HEK293 (cell line): ENCODE results near the gene TTLL11.

Source experiments
- REPIN1 ChIP-seq: fragments of 450-650 bp; formaldehyde crosslinking; IDR thresholded peaks from 2 replicates; pipeline ENCODE4 v1.5.1; 2017; ENCODE audit warnings: missing biosample characterization, missing genetic modification characterization, low read depth
- SETDB1 ChIP-seq: IDR thresholded peaks from one replicate; pipeline ENCODE4 v1.6.1; 2017; ENCODE audit warnings: mild to moderate bottlenecking, low read length, moderate library complexity, mixed read lengths; ENCODE audit not compliant: insufficient read length
- ZNF133 ChIP-seq: fragments of 450-650 bp; formaldehyde crosslinking; IDR thresholded peaks from 2 replicates; pipeline ENCODE4 v1.5.1; 2016; ENCODE audit warnings: missing biosample characterization, missing genetic modification characterization
- ZNF140 ChIP-seq: fragments of 450-650 bp; formaldehyde crosslinking; IDR thresholded peaks from 2 replicates; pipeline ENCODE4 v1.5.1; 2016; ENCODE audit warnings: missing biosample characterization, missing genetic modification characterization
- ZNF701 ChIP-seq: fragments of 450-650 bp; formaldehyde crosslinking; IDR thresholded peaks from 2 replicates; pipeline ENCODE4 v1.5.1; 2016; ENCODE audit warnings: missing biosample characterization, missing genetic modification characterization
- TF ChIP-seq, protein P1 (sequence below): fragments of 450-650 bp; formaldehyde crosslinking; IDR thresholded peaks from 2 replicates; pipeline ENCODE4 v1.5.1; 2016; ENCODE audit warnings: missing biosample characterization, missing genetic modification characterization
- TF ChIP-seq, protein P2 (sequence below): fragments of 450-650 bp; formaldehyde crosslinking; IDR thresholded peaks from 2 replicates; pipeline ENCODE4 v1.5.1; 2016; ENCODE audit warnings: missing biosample characterization, missing genetic modification characterization, low read depth

DNA sequence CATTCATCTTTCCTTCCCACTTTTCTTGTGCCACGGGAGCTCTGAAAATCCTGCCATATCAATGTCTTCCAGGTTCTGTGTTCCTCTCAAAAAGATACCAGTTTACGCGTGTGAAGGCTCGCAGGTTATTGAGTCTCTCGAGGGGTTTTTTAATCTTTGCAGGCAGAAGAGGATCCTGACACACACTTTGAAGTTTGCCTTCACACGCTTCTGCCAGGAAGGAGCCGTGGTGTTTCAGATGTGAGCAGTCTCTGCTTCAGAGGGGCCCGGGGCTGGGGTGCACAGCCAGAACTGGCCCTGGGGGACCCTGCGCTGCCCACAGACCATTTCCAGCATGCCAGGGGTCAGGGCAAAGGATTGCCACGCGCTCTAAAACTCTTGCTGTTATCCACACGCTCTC lies 167.2 kb downstream of the TTLL11 start:
- no peak for TF ChIP-seq SETDB1
- TF ChIP-seq, protein P1, sequence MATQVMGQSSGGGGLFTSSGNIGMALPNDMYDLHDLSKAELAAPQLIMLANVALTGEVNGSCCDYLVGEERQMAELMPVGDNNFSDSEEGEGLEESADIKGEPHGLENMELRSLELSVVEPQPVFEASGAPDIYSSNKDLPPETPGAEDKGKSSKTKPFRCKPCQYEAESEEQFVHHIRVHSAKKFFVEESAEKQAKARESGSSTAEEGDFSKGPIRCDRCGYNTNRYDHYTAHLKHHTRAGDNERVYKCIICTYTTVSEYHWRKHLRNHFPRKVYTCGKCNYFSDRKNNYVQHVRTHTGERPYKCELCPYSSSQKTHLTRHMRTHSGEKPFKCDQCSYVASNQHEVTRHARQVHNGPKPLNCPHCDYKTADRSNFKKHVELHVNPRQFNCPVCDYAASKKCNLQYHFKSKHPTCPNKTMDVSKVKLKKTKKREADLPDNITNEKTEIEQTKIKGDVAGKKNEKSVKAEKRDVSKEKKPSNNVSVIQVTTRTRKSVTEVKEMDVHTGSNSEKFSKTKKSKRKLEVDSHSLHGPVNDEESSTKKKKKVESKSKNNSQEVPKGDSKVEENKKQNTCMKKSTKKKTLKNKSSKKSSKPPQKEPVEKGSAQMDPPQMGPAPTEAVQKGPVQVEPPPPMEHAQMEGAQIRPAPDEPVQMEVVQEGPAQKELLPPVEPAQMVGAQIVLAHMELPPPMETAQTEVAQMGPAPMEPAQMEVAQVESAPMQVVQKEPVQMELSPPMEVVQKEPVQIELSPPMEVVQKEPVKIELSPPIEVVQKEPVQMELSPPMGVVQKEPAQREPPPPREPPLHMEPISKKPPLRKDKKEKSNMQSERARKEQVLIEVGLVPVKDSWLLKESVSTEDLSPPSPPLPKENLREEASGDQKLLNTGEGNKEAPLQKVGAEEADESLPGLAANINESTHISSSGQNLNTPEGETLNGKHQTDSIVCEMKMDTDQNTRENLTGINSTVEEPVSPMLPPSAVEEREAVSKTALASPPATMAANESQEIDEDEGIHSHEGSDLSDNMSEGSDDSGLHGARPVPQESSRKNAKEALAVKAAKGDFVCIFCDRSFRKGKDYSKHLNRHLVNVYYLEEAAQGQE: no peak
- TF ChIP-seq ZNF701: no peak
- no peak for TF ChIP-seq REPIN1
- TF ChIP-seq ZNF140 (tag by site-specific recombination): no peak
- no peak for TF ChIP-seq ZNF133 (tag by site-specific recombination)
- TF ChIP-seq, protein P2, sequence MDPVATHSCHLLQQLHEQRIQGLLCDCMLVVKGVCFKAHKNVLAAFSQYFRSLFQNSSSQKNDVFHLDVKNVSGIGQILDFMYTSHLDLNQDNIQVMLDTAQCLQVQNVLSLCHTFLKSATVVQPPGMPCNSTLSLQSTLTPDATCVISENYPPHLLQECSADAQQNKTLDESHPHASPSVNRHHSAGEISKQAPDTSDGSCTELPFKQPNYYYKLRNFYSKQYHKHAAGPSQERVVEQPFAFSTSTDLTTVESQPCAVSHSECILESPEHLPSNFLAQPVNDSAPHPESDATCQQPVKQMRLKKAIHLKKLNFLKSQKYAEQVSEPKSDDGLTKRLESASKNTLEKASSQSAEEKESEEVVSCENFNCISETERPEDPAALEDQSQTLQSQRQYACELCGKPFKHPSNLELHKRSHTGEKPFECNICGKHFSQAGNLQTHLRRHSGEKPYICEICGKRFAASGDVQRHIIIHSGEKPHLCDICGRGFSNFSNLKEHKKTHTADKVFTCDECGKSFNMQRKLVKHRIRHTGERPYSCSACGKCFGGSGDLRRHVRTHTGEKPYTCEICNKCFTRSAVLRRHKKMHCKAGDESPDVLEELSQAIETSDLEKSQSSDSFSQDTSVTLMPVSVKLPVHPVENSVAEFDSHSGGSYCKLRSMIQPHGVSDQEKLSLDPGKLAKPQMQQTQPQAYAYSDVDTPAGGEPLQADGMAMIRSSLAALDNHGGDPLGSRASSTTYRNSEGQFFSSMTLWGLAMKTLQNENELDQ (tag by site-specific recombination): no peak
